Astrocyte (in vitro differentiated cells and primary cell): ENCODE data around the gene WIZ. TPM values are rescaled to one million over a fixed set of nuclear protein-coding genes. Genes with fewer than 3 reads are reported as not detected.
"Not testable (repeated sequence)": the region's sequence is repeated elsewhere in the genome, so short reads cannot be mapped to it uniquely, and the experiment has no call there.

Experiments
- DNase-seq: peaks from one replicate; pipeline ENCODE4 v3.0.0-alpha.2; 2010; ENCODE audit warnings: low read depth
- FAIRE-seq: peaks from 2 replicates; lab custom pipeline; 2011; peaks lifted over from hg19 to GRCh38; lab: Jason Lieb, UNC
- H2AFZ ChIP-seq: 2 replicates; pipeline ENCODE4 v1.6.0; 2012; ENCODE audit warnings: low read depth, low read length, inconsistent platforms
- H3K27ac ChIP-seq: 2 replicates; pipeline ENCODE4 v1.5.1; 2011; ENCODE audit warnings: low read depth, low read length, inconsistent platforms
- H3K27me3 ChIP-seq: 2 replicates; pipeline ENCODE4 v1.6.0; 2011; ENCODE audit warnings: low read length, inconsistent platforms; ENCODE audit not compliant: insufficient read depth
- H3K36me3 ChIP-seq: 2 replicates; pipeline ENCODE4 v1.5.1; 2011; ENCODE audit warnings: low read length, inconsistent platforms; ENCODE audit not compliant: insufficient read depth
- H3K4me1 ChIP-seq: 2 replicates; pipeline ENCODE4 v1.5.1; 2011; ENCODE audit warnings: low read length, inconsistent platforms; ENCODE audit not compliant: insufficient read depth
- H3K4me2 ChIP-seq: 2 replicates; pipeline ENCODE4 v1.6.0; 2012; ENCODE audit warnings: low read length, inconsistent platforms
- H3K4me3 ChIP-seq: 2 replicates; pipeline ENCODE4 v1.5.1; 2011; ENCODE audit warnings: low read depth, mild to moderate bottlenecking, low read length, inconsistent platforms; ENCODE audit not compliant: insufficient read depth
- H3K79me2 ChIP-seq: 2 replicates; pipeline ENCODE4 v1.6.0; 2012; ENCODE audit warnings: mild to moderate bottlenecking, low read length, inconsistent platforms; ENCODE audit not compliant: insufficient read depth
- H3K9ac ChIP-seq: 2 replicates; pipeline ENCODE4 v1.6.0; 2012; ENCODE audit warnings: mild to moderate bottlenecking, low read length, inconsistent platforms
- H3K9me3 ChIP-seq: 2 replicates; pipeline ENCODE4 v1.5.1; 2012; ENCODE audit warnings: low read depth, mild to moderate bottlenecking, low read length, inconsistent platforms; ENCODE audit not compliant: insufficient read depth
- H4K20me1 ChIP-seq: 2 replicates; pipeline ENCODE4 v1.6.0; 2012; ENCODE audit warnings: low read length, inconsistent platforms; ENCODE audit not compliant: insufficient read depth
- H3K27ac Mint-ChIP-seq: one replicate; pipeline ENCODE4 v1.8.0; 2021; ENCODE audit warnings: mild to moderate bottlenecking, mixed read lengths; ENCODE audit not compliant: unreplicated experiment
- H3K27me3 Mint-ChIP-seq: one replicate; pipeline ENCODE4 v1.8.0; 2021; ENCODE audit warnings: low read depth, mixed read lengths; ENCODE audit not compliant: unreplicated experiment
- H3K36me3 Mint-ChIP-seq: one replicate; pipeline ENCODE4 v1.8.0; 2021; ENCODE audit warnings: low read depth, mixed read lengths; ENCODE audit not compliant: unreplicated experiment
- H3K4me1 Mint-ChIP-seq: one replicate; pipeline ENCODE4 v1.8.0; 2021; ENCODE audit warnings: low read depth, mixed read lengths; ENCODE audit not compliant: unreplicated experiment
- H3K4me3 Mint-ChIP-seq: one replicate; pipeline ENCODE4 v1.8.0; 2021; ENCODE audit warnings: mild to moderate bottlenecking, moderate library complexity, mixed read lengths; ENCODE audit not compliant: unreplicated experiment
- H3K9me3 Mint-ChIP-seq: one replicate; pipeline ENCODE4 v1.8.0; 2021; ENCODE audit warnings: mild to moderate bottlenecking, mixed read lengths; ENCODE audit not compliant: unreplicated experiment
- CTCF ChIP-seq: IDR thresholded peaks from 2 replicates; pipeline ENCODE4 v1.5.1; 2011; ENCODE audit warnings: low read depth, mild to moderate bottlenecking, inconsistent platforms, low read length, moderate library complexity; ENCODE audit not compliant: insufficient read depth
- EZH2 ChIP-seq: IDR thresholded peaks from 2 replicates; pipeline ENCODE4 v1.6.1; 2012; ENCODE audit warnings: mild to moderate bottlenecking, low read length, inconsistent platforms; ENCODE audit not compliant: insufficient read depth
- total RNA-seq: library from RNA; stranded (reverse); gene quantifications from 2 replicates; pipeline ENCODE4 v1.2.1, GENCODE V29; 2021

WIZ gene
- total RNA-seq, 1 donor from 2014 or later: 43.8 TPM

- H3K4me2 ChIP-seq: peak overlapping the region; percentile 93
- peaks cover 53% of the 10 kb centered on the region for H4K20me1 ChIP-seq
- peaks cover 13% of the 10 kb centered on the region for H3K4me1 Mint-ChIP-seq
- H3K27ac Mint-ChIP-seq: peak overlapping the region; percentile 99
- peak overlapping the region; percentile 93 for H3K9ac ChIP-seq
- TF ChIP-seq EZH2 (no peak), CTCF (no peak)
- H3K4me3 ChIP-seq: peak overlapping the region; percentile 91
- H3K36me3 ChIP-seq: peaks cover 9% of the 10 kb centered on the region
- no peaks in the 10 kb centered on the region for H3K27me3 ChIP-seq
- H3K79me2 ChIP-seq: peaks cover 59% of the 10 kb centered on the region
- H3K36me3 Mint-ChIP-seq: peaks cover 14% of the 10 kb centered on the region
- H3K4me3 Mint-ChIP-seq: peak overlapping the region; percentile 92
- no peak overlapping the region for H2AFZ ChIP-seq
- no peak for FAIRE-seq
- peak; percentile 34 for DNase-seq
- H3K4me1 ChIP-seq: peaks cover 13% of the 10 kb centered on the region
- H3K27ac ChIP-seq: peak overlapping the region; percentile 86
- H3K9me3 Mint-ChIP-seq: no peaks in the 10 kb centered on the region
- no peaks in the 10 kb centered on the region for H3K9me3 ChIP-seq
- H3K27me3 Mint-ChIP-seq: no peaks in the 10 kb centered on the region
These were observed 32.1 kb downstream of the WIZ start for GRCh38 chr19:15417699-15418098.

- TF ChIP-seq CTCF (no peak), EZH2 (no peak)
- Mint-ChIP-seq H3K4me3 (peak overlapping the region; percentile 30), H3K36me3 (peaks cover 13% of the 10 kb centered on the region), H3K9me3 (no peaks in the 10 kb centered on the region), H3K27me3 (no peaks in the 10 kb centered on the region), H3K4me1 (peaks cover 12% of the 10 kb centered on the region), H3K27ac (no peak overlapping the region)
- no peak overlapping the region for H3K9ac ChIP-seq
- peaks cover 95% of the 10 kb centered on the region for H4K20me1 ChIP-seq
- no peak for FAIRE-seq
- H3K4me3 ChIP-seq: no peak overlapping the region
- H3K79me2 ChIP-seq: peaks cover 98% of the 10 kb centered on the region
- DNase-seq: no peak
- no peak overlapping the region for H3K4me2 ChIP-seq
- H3K9me3 ChIP-seq: no peaks in the 10 kb centered on the region
- H3K27me3 ChIP-seq: no peaks in the 10 kb centered on the region
- H3K4me1 ChIP-seq: peaks cover 7% of the 10 kb centered on the region
- peaks cover 15% of the 10 kb centered on the region for H3K36me3 ChIP-seq
- H3K27ac ChIP-seq: no peak overlapping the region
- no peak overlapping the region for H2AFZ ChIP-seq
These were observed 36.9 kb downstream of the WIZ start for GRCh38 chr19:15412832-15413231.

GRCh38 chr19:15411351-15411750 lies 38.4 kb downstream of the WIZ start:
- H3K4me3 ChIP-seq, H2AFZ ChIP-seq, H3K4me1 ChIP-seq, H3K27ac ChIP-seq, H3K9ac ChIP-seq, H3K27ac Mint-ChIP-seq, H3K4me2 ChIP-seq, H3K9me3 ChIP-seq, H3K27me3 Mint-ChIP-seq, H3K4me1 Mint-ChIP-seq, DNase-seq, H3K4me3 Mint-ChIP-seq, FAIRE-seq, H3K27me3 ChIP-seq, H3K9me3 Mint-ChIP-seq: not testable (repeated sequence)
- Histone ChIP-seq H3K36me3 (peaks cover 16% of the 10 kb centered on the region), H3K79me2 (peaks cover 98% of the 10 kb centered on the region), H4K20me1 (peaks cover 95% of the 10 kb centered on the region)
- H3K36me3 Mint-ChIP-seq: peaks cover 15% of the 10 kb centered on the region
